Left hindlimb (tissue), 1 donor: ENCODE data around the gene ADGRD1.
A peak's percentile ranks its signal among the peaks of the same experiment; 100 is the strongest.
"Not testable (repeated sequence)": the region's sequence is repeated elsewhere in the genome, so short reads cannot be mapped to it uniquely, and the experiment has no call there.

ENCODE experiments used
- DNase-seq: peaks from one replicate; pipeline ENCODE4 v3.0.0-alpha.2; 2018

The ADGRD1 gene

GRCh38 chr12:130988751-130989150 is 35.0 kb downstream of the ADGRD1 start:
- DNase-seq = no peak

- no peak for DNase-seq
These were observed 35.7 kb downstream of the ADGRD1 start for GRCh38 chr12:130989391-130989790.

GRCh38 chr12:130990034-130990433 is 36.3 kb downstream of the ADGRD1 start:
- no peak for DNase-seq

GRCh38 chr12:130992448-130992847 is 38.7 kb downstream of the ADGRD1 start:
- no peak for DNase-seq

GRCh38 chr12:130992979-130993538 is 39.4 kb downstream of the ADGRD1 start:
- DNase-seq = no peak

GRCh38 chr12:130993759-130994670 is 40.3 kb downstream of the ADGRD1 start:
- DNase-seq = no peak

GRCh38 chr12:130994821-130995375 is 41.2 kb downstream of the ADGRD1 start:
- DNase-seq = no peak

- not testable (repeated sequence) for DNase-seq
These were observed 41.8 kb downstream of the ADGRD1 start for GRCh38 chr12:130995386-130995969.

GRCh38 chr12:130998136-130998535 is 44.4 kb downstream of the ADGRD1 start:
- no peak for DNase-seq

- no peak for DNase-seq
These were observed 46.3 kb downstream of the ADGRD1 start for GRCh38 chr12:131000000-131000486.

- no peak for DNase-seq
These were observed 47.8 kb downstream of the ADGRD1 start for GRCh38 chr12:131001493-131001892.

GRCh38 chr12:131002216-131002631 is 48.5 kb downstream of the ADGRD1 start:
- DNase-seq = no peak

GRCh38 chr12:131003036-131003715 is 49.5 kb downstream of the ADGRD1 start:
- no peak for DNase-seq

- DNase-seq = no peak
These were observed 50.0 kb downstream of the ADGRD1 start for GRCh38 chr12:131003716-131004045.

- DNase-seq = no peak
These were observed 50.5 kb downstream of the ADGRD1 start for GRCh38 chr12:131004166-131004565.

- no peak for DNase-seq
These were observed 51.7 kb downstream of the ADGRD1 start for GRCh38 chr12:131005161-131006035.

- no peak for DNase-seq
These were observed 52.5 kb downstream of the ADGRD1 start for GRCh38 chr12:131006036-131006735.

GRCh38 chr12:131007031-131007739 is 53.5 kb downstream of the ADGRD1 start:
- peak; percentile 83 for DNase-seq

GRCh38 chr12:131007740-131008117 is 54.0 kb downstream of the ADGRD1 start:
- no peak for DNase-seq

GRCh38 chr12:131008131-131008912 is 54.6 kb downstream of the ADGRD1 start:
- no peak for DNase-seq
